Fibroblast of villous mesenchyme (primary cell): ENCODE measurements around the gene MGLL. TPM values are rescaled to one million over a fixed set of nuclear protein-coding genes. Genes with fewer than 3 reads are reported as not detected.
A peak's percentile ranks its signal among the peaks of the same experiment; 100 is the strongest.

Experiments used
- DNase-seq: peaks from one replicate; pipeline ENCODE4 v3.0.0-alpha.2; 2010; ENCODE audit warnings: low read depth
- H3K4me3 ChIP-seq: 2 replicates; pipeline ENCODE4 v1.5.1; 2011; ENCODE audit warnings: low read depth, mild to moderate bottlenecking, low read length
- total RNA-seq: library from RNA; depleted of rRNA; stranded (reverse); fragments of >200 nt; gene quantifications from 2 replicates; pipeline ENCODE4 v1.2.3, GENCODE V29; 2012
- TF ChIP-seq, protein P1 (sequence below): IDR thresholded peaks from 2 replicates; pipeline ENCODE4 v1.5.1; 2012; ENCODE audit warnings: low read depth, mild to moderate bottlenecking, low read length; ENCODE audit not compliant: insufficient read depth

The MGLL gene
- total RNA-seq, 1 donor: 141 TPM

DNA sequence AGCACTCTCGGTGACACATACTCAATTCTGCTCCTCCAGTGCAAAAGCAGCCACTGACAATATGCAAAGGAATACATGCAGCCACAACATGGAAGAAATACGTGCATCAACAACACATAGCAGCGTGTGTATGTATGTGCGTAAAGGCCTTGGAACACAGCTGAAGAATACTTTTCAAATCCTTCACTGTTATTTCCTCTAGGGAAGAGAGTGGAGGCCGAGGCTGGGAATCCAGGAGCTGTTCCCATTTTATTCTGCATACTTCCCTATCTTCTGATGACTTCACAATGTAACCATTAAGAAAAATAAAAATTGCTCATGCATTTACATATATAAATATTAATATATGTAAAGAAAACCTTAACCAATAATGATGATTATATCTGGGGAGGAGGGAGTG is 36.6 kb upstream of the MGLL start:
- no peak for DNase-seq
- TF ChIP-seq, protein P1, sequence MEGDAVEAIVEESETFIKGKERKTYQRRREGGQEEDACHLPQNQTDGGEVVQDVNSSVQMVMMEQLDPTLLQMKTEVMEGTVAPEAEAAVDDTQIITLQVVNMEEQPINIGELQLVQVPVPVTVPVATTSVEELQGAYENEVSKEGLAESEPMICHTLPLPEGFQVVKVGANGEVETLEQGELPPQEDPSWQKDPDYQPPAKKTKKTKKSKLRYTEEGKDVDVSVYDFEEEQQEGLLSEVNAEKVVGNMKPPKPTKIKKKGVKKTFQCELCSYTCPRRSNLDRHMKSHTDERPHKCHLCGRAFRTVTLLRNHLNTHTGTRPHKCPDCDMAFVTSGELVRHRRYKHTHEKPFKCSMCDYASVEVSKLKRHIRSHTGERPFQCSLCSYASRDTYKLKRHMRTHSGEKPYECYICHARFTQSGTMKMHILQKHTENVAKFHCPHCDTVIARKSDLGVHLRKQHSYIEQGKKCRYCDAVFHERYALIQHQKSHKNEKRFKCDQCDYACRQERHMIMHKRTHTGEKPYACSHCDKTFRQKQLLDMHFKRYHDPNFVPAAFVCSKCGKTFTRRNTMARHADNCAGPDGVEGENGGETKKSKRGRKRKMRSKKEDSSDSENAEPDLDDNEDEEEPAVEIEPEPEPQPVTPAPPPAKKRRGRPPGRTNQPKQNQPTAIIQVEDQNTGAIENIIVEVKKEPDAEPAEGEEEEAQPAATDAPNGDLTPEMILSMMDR: no peak
- no peak overlapping the region for H3K4me3 ChIP-seq

DNA sequence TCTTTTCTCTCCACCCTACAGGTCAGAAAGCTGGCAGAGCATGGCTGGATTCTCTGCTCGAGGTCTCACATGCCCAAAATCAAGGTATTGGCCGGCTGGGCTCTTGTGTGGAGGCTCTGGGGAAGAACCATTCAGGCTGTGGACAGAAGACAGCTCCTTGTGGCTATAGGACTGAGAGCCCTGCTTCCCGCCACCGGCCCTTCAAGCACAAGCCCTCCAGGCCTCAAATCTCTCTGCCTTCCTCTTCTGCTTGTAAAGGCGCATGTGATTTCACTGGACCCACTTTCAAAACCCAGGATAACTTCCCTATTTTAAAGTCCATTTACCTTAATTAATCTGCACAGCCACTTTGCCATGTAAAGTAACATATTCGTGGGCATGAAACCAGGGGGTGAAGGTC is 36.2 kb upstream of the MGLL start:
- TF ChIP-seq, protein P1: no peak
- no peak for DNase-seq
- no peak overlapping the region for H3K4me3 ChIP-seq

DNA sequence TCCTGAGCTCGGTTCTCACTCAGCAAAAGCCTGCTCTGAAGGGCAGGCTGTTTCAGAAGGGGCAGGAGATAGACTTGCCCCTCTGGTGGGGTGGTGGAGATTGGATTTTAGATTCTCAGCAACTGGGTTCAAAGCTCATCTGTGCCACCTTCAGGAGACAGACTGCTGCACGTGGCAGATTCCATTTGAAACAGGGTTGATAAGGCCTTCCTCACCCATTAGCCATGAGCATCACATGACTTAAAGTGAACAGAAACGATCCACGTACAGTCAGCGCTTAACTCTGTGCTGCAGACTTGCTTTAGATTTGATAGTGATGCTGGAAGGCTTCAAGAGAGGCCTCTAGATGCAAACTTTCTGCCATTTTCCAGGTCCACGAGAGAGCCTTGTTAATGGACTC is 35.0 kb upstream of the MGLL start:
- TF ChIP-seq, protein P1: peak; percentile 11
- no peak overlapping the region for H3K4me3 ChIP-seq
- peak; percentile 14 for DNase-seq

DNA sequence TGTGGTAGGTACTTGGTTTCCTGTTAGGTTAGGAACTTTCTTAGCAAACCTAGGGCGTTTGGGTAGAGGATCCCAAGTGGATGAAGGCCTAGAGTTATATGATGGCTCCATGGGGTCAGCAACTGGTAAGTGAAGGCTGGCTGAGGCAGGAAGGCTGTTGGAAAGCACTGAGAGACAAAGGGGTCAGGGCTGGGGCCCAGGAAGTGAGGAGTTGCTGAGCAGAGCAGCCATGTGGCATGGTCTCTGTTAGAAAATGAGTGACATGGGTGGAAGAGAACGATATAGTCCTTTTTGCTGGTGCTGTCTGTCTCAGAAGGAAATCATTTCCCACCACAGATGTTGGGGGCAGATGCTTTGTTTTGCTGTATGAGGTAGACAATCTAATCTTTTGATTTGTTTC is 34.5 kb upstream of the MGLL start:
- H3K4me3 ChIP-seq: no peak overlapping the region
- TF ChIP-seq, protein P1: no peak
- no peak for DNase-seq

DNA sequence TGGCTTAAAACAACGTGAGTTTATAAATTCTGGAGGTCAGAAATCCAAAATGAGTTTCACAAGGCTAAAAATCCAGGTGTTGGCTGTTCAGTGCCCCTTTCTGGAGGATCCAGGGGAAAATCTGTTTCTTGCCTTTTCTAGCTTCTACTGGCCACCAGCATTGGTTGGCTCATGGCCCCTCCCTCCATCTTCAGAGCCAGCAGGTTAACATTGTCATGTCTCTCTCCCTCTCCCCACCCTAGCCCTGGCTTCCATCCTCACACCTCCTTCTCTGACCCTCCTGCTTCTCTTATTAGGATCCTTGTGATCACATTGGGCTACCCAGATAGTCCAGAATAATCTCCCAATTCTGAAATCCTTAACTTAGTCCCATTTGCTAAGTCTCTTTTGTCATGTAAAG is 32.9 kb upstream of the MGLL start:
- H3K4me3 ChIP-seq: no peak overlapping the region
- DNase-seq: no peak
- TF ChIP-seq, protein P1: no peak

DNA sequence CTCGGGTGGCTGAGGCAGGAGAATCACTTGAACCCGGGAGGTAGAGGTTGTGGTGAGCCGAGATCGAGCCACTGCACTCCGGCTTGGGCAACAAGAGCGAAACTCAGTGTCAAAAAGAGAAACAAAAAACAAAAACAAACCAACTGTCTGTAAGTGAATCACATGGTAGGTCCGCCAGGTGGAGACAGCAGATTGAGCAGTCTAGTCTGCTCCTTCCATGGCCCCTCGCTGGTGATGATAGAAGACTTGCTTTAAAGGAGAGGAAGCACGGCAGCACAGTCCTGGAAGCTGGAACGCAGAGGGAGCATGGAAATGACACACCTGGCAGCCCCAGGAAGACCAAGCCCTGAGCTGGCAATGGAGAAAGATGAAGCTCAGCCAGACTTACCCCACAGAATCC is 31.4 kb upstream of the MGLL start:
- DNase-seq: no peak
- TF ChIP-seq, protein P1: no peak
- no peak overlapping the region for H3K4me3 ChIP-seq

DNA sequence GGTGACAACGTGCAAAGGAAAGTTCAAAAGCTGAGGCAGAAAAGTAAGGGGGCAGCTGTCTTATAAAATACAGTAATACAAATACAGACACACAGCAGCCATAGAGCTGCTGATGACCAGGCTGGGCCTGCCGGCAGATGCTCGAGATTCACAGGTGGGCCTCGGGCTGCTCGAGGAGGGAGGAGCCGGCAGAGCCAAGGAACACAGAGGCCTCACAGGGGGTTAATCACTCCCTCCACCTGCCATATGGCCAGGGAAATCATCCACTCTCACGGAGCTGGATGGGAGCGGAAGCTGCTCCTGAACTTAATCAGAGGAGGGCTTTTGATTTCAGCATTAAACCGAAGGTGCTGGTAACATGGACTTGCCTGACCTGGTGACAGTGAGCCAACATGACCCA is 29.6 kb upstream of the MGLL start:
- TF ChIP-seq, protein P1: no peak
- no peak for DNase-seq
- no peak overlapping the region for H3K4me3 ChIP-seq
